Measurements from ENCODE around the gene PRDM16. TPM values are rescaled to one million over a fixed set of nuclear protein-coding genes. Genes with fewer than 3 reads are reported as not detected.

Gene PRDM16
- total and polyA plus RNA-seq, 2 of the 8 experiments (the other 6 are each of a cell fraction or from before 2014, with no cell fraction given): 0.39 to 0.43 TPM

- Histone ChIP-seq H3K4me1 (replicated peaks in 1 of 4; ENCODE audit: control insufficient read depth in 3 of 4, insufficient read depth in 4 of 4, low read length in 3 of 4) (no peaks in the 10 kb centered on the region), H3K23me2 (ENCODE audit: low read depth, low read length) (peaks cover 14% of the 10 kb centered on the region; the same call in 1 of the 2 replicates), H3K18ac (ENCODE audit: extremely low read depth, low read length) (no peak overlapping the region), H3K4me3 (ENCODE audit: extremely low read depth in 1 of 4, insufficient read depth in 2 of 4, low read depth in 3 of 4, low read length in 4 of 4) (no peak overlapping the region), H3K4me2 (ENCODE audit: insufficient read depth in 1 of 2, low read depth in 2 of 2, low read length in 2 of 2) (no peak overlapping the region), H3K36me3 (ENCODE audit: control insufficient read depth in 2 of 4, insufficient read depth in 4 of 4, low read length in 3 of 4) (no peaks in the 10 kb centered on the region), H2BK15ac (ENCODE audit: low read length) (no peak overlapping the region), H4K5ac (ENCODE audit: insufficient read length, low read depth, low read length) (no peak overlapping the region), H3K27me3 (replicated peaks in 1 of 4; ENCODE audit: control insufficient read depth in 3 of 4, extremely low read depth in 1 of 4, insufficient read depth in 3 of 4, low read length in 3 of 4) (no peaks in the 10 kb centered on the region; a peak in 2 of 7 replicates), H4K91ac (replicated peaks; ENCODE audit: insufficient read length, low read length) (no peak overlapping the region), H4K20me1 (replicated peaks in 1 of 2; ENCODE audit: control insufficient read depth in 1 of 2, insufficient read depth in 2 of 2, low read length in 2 of 2) (peaks cover 0 to 6% of the 10 kb centered on the region in 2 experiments), H2BK120ac (replicated peaks; ENCODE audit: low read depth, low read length) (no peak overlapping the region), H3K9me3 (ENCODE audit: insufficient read depth in 2 of 2, low read depth in 1 of 2, low read length in 1 of 2) (peaks cover 41 to 50% of the 10 kb centered on the region in 2 experiments; a peak in 3 of 4 replicates), H3K9ac (replicated peaks in 1 of 4; ENCODE audit: extremely low read depth in 1 of 4, low read depth in 3 of 4, low read length in 3 of 4) (no peak overlapping the region), H3K79me1 (ENCODE audit: low read depth, low read length) (no peaks in the 10 kb centered on the region), H2BK20ac (ENCODE audit: low read length) (no peak overlapping the region), H2AFZ (ENCODE audit: low read length) (no peak overlapping the region), H2AK5ac (ENCODE audit: low read depth, low read length) (no peak overlapping the region), H4K8ac (ENCODE audit: extremely low read depth, insufficient read depth, low read length) (no peak overlapping the region), H3K4ac (replicated peaks; ENCODE audit: insufficient read length, low read depth, low read length) (no peak overlapping the region), H3K23ac (ENCODE audit: insufficient read length) (no peak overlapping the region), H2BK12ac (ENCODE audit: low read depth, low read length) (no peak overlapping the region), H2BK5ac (ENCODE audit: low read depth, low read length) (no peak overlapping the region), H3K56ac (replicated peaks; ENCODE audit: insufficient read length, low read depth, low read length) (no peak overlapping the region), H3K27ac (ENCODE audit: low read depth, low read length) (no peak overlapping the region), H3K14ac (ENCODE audit: insufficient read length) (no peak overlapping the region), H3K79me2 (ENCODE audit: control insufficient read depth in 1 of 2, insufficient read depth in 2 of 2, low read length in 2 of 2) (no peaks in the 10 kb centered on the region)
- no peak for DNase-seq (ENCODE audit: low read depth in 1 of 2, low spot score in 2 of 2)
- ChIA-PET CTCF (ENCODE audit: partially characterized antibody) (no interaction called here), POLR2A (ENCODE audit: partially characterized antibody) (no interaction called here)
- FAIRE-seq: no peak
- TF ChIP-seq EZH2 (IDR thresholded peaks at IDR 0.05; ENCODE audit: low read depth, low read length, severe bottlenecking) (no peak), CTBP2 (IDR thresholded peaks at IDR 0.05; ENCODE audit: borderline replicate concordance, insufficient read depth, insufficient read length, low read length) (no peak), E2F6 (IDR thresholded peaks at IDR 0.05) (peak; percentile 33; the same call in 1 of the 2 replicates)
- WGBS, 2 experiments (ENCODE audit: extremely low coverage in 1 of 2, insufficient coverage in 1 of 2, insufficient read length in 1 of 2, insufficient replicate concordance in 2 of 2, low coverage in 1 of 2, low lambda C conversion rate in 2 of 2, missing lambda C conversion rate in 1 of 2): 82% methylated on average over 10 of the region's 12 CpGs; no CpG with 5 or more reads in 1 of the 2 experiments
Measured at GRCh38 chr1:3054474-3054873, 14.5 kb upstream of the PRDM16 start.

Data from H1 (cell line).